ENCODE results near the gene MTFP1. TPM values are rescaled to one million over a fixed set of nuclear protein-coding genes. Genes with fewer than 3 reads are reported as not detected.

MTFP1 gene
- total and polyA plus RNA-seq, 2 of the 4 experiments (the other 2 are of a cell fraction), result 7.3 to 7.7 TPM

- intact Hi-C loops (cut with micrococcal nuclease), result no loop called here
- H3K36me3 ChIP-seq (ENCODE audit: control insufficient read depth, insufficient read depth, low read length), result peaks cover 6% of the 10 kb centered on the region; the same call in 1 of the 2 replicates
- in situ Hi-C loops (cut with MboI; ENCODE audit: low sequenced_read_pairs), result no loop called here
- no peak overlapping the region for H4K5ac ChIP-seq (ENCODE audit: low read depth, low read length)
- ChIA-PET CTCF (no interaction called here), POLR2A (ENCODE audit: unreplicated experiment) (no interaction called here)
- no peak overlapping the region for H3K4ac ChIP-seq (ENCODE audit: low read depth, low read length)
- H3K9me1 ChIP-seq (ENCODE audit: insufficient read depth, low read length), result peaks cover 9% of the 10 kb centered on the region
- H4K20me1 ChIP-seq (ENCODE audit: insufficient read depth, low read length), result no peaks in the 10 kb centered on the region
- no peak overlapping the region for H3K9ac ChIP-seq (ENCODE audit: low read depth, low read length)
- H3K56ac ChIP-seq (ENCODE audit: extremely low read depth, insufficient read depth, low read length), result no peak overlapping the region
- H2BK120ac ChIP-seq (ENCODE audit: low read depth, low read length), result no peak overlapping the region
- no peak overlapping the region for H3K4me3 ChIP-seq (ENCODE audit: insufficient read depth, low read depth, low read length)
- H2AK9ac ChIP-seq (replicated peaks; ENCODE audit: low read depth, low read length, poor library complexity), result no peak overlapping the region
- no peak overlapping the region for H3K27ac ChIP-seq (ENCODE audit: insufficient read depth, low read length)
- BruUV-seq (replicated peaks), result no TSS peak
- no peak overlapping the region for H3K18ac ChIP-seq (ENCODE audit: low read depth, low read length)
- H4K91ac ChIP-seq (ENCODE audit: insufficient read depth, low read depth, low read length), result no peak overlapping the region
- no peak overlapping the region for H2AK5ac ChIP-seq (ENCODE audit: low read depth, low read length)
- H2BK5ac ChIP-seq (ENCODE audit: low read depth, low read length, poor library complexity, severe bottlenecking), result no peak overlapping the region
- no peak for DNase-seq
- no peak overlapping the region for H2AFZ ChIP-seq (replicated peaks; ENCODE audit: low read length, poor library complexity)
- H3K79me1 ChIP-seq (ENCODE audit: low read depth in 1 of 2, low read length in 2 of 2), result peaks cover 14 to 22% of the 10 kb centered on the region in 2 experiments; a peak in 3 of 4 replicates
- dilution Hi-C loops (cut with HindIII; ENCODE audit: low sequenced_read_pairs, unreplicated experiment), result no loop called here
- TF ChIP-seq USF2 (IDR thresholded peaks at IDR 0.05; ENCODE audit: low read depth, low read length), result 0 out of 2 replicates have a peak, but pooled peaks have one; percentile 10
- TF ChIP-seq MXI1 (IDR thresholded peaks at IDR 0.05; ENCODE audit: borderline replicate concordance, low read depth, low read length), result no peak
- H3K4me1 ChIP-seq (ENCODE audit: control insufficient read depth, insufficient read depth, low read length), result peaks cover 8% of the 10 kb centered on the region; the same call in 1 of the 2 replicates
- no peak overlapping the region for H4K8ac ChIP-seq (ENCODE audit: low read depth in 2 of 2, low read length in 2 of 2)
- H2BK20ac ChIP-seq (ENCODE audit: low read depth, low read length), result no peak overlapping the region
- ATAC-seq (ENCODE audit: low read depth), result no peak
- no peak overlapping the region for H3K14ac ChIP-seq (replicated peaks; ENCODE audit: low read depth, low read length)
- H3K27me3 ChIP-seq (ENCODE audit: control insufficient read depth, insufficient read depth, low read length), result no peaks in the 10 kb centered on the region
- no peak overlapping the region for H3K23ac ChIP-seq (ENCODE audit: low read depth, low read length)
- no peak overlapping the region for H3K4me2 ChIP-seq (ENCODE audit: low read depth, low read length)
- no CpG with 5 or more reads among the region's 1 CpG for WGBS, 2 experiments (ENCODE audit: extremely low coverage in 2 of 2, insufficient read length in 1 of 2)
- no peak overlapping the region for H2BK15ac ChIP-seq (ENCODE audit: low read depth, low read length)
- no peaks in the 10 kb centered on the region for H3K9me3 ChIP-seq (ENCODE audit: control insufficient read depth, insufficient read depth, low read length)
These were observed 2.3 kb downstream of the MTFP1 start for GRCh38 chr22:30427871-30428270.
